HG03159 (cell line): ENCODE data around the gene TM9SF2.
A peak's percentile ranks its signal among the peaks of the same experiment; 100 is the strongest.
"Not testable (repeated sequence)": the region's sequence is repeated elsewhere in the genome, so short reads cannot be mapped to it uniquely, and the experiment has no call there.

Experiments used
- ATAC-seq: cut with Tn5 transposase; IDR thresholded peaks from one replicate; pipeline ENCODE4 v1.9.1; 2021; ENCODE audit warnings: mild to moderate bottlenecking, moderate library complexity; ENCODE audit not compliant: unreplicated experiment

TM9SF2 gene, protein sequence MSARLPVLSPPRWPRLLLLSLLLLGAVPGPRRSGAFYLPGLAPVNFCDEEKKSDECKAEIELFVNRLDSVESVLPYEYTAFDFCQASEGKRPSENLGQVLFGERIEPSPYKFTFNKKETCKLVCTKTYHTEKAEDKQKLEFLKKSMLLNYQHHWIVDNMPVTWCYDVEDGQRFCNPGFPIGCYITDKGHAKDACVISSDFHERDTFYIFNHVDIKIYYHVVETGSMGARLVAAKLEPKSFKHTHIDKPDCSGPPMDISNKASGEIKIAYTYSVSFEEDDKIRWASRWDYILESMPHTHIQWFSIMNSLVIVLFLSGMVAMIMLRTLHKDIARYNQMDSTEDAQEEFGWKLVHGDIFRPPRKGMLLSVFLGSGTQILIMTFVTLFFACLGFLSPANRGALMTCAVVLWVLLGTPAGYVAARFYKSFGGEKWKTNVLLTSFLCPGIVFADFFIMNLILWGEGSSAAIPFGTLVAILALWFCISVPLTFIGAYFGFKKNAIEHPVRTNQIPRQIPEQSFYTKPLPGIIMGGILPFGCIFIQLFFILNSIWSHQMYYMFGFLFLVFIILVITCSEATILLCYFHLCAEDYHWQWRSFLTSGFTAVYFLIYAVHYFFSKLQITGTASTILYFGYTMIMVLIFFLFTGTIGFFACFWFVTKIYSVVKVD

DNA sequence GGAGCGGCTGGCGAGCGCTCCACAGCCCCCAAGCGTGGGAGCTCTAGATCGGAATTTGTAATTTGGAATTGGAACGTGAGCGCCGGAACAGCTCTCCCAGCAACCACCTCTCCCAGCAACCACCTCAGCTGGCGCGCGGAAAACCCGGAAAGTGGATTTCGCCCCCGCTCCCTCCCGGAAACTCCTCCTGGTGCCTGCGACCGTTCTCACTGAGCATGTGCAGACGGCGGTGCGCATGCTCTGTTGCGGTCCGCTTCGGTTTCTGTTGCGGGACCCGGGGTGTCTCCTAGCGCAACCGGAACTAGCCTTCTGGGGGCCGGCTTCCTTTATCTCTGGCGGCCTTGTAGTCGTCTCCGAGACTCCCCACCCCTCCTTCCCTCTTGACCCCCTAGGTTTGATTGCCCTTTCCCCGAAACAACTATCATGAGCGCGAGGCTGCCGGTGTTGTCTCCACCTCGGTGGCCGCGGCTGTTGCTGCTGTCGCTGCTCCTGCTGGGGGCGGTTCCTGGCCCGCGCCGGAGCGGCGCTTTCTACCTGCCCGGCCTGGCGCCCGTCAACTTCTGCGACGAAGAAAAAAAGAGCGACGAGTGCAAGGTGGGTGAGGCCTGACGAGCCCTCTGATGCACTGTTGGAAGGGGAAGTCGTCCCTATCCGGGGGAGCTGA, at the start of gene TM9SF2:
Gene TM9SF2 (plus strand): TSS at position 289 of the 664 bp plus-strand sequence. CDS start 135 bp downstream, at position 424.
- peak; percentile 61 for ATAC-seq

DNA sequence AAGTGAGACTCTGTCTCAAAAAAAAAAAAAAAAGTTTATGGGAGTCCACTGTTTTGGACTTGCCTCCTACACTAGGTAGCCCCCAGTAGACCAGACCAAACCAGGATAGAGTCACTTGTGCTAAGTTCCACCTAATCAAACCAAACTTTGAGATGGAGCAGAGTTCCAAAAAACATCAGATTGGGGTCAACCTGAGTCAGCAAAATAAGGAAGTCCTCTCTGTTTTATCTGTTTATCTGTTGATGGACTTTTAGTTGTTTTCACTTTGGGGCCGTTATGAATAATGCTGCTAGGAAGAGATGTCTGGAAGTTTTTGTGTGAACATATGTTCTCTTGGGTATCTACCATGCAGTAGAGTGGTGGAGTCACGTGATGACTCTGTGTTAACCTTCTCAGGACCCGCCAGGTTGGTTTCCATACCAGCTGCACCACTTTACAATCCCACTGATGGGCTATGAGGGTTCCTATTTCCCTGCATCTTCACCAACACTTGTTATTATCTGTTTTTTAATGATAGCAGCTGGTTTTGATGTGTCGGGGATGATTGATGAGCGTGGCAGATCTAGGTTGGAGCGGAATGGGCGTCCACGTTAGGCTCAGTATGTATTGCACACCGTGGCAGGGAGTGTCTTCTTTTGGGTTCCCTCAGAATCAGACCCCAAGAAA, 46.6 kb upstream of the TM9SF2 start:
- ATAC-seq, result no peak

DNA sequence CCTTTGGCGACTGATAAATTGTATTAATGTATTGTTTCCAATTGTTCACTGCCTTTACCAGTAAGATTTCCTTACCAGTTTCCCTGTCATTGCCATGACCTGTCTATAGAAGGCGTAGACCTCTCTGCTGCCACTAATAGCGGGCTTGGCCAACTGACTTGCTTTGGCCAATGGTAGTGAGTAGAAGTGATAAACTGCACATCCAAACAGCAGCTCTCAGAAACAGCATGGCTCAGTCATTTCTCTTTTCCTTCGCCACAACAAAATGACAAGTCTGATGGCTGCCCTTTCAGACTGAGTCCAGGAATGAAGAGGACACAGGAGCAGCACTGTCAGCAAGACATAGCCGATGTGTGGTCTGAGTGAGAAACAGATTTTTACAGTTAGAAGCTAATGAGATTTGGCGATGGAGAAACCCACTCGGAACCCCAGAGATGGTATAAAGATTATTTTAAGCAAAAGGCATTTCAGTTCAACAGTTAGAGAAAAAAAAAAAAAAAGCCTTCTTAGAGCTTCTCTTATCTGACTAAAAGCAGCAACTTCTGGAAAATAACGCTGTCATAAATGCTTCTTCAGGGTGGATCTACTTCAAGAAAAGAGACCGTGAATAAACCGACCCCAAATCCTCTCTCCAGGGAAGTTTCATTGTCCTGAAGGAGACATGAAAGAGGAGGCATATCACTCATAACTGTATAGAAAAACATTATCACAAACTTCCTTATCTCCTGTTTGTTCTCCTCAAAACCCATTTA, 42.0 kb upstream of the TM9SF2 start:
- ATAC-seq, result no peak

DNA sequence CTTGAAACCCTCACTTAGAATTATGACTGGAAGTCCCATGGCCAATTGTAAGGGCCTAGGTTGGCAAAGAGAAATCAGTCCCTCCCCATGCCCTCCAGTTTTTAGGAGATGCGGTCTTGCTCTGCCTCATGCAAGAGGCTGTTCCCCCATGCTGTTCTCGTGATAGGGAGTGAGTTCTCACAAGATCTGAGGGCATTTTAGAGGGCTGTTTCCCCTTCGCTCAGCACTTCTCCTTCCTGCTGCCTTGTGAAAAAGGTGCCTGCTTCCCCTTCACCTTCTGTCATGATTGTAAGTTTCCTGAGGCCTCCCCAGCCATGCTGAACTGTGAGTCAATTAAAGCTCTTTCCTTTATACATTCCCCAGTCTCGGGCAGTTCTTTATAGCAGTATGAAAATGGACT, 40.5 kb upstream of the TM9SF2 start:
- ATAC-seq, result not testable (repeated sequence)

DNA sequence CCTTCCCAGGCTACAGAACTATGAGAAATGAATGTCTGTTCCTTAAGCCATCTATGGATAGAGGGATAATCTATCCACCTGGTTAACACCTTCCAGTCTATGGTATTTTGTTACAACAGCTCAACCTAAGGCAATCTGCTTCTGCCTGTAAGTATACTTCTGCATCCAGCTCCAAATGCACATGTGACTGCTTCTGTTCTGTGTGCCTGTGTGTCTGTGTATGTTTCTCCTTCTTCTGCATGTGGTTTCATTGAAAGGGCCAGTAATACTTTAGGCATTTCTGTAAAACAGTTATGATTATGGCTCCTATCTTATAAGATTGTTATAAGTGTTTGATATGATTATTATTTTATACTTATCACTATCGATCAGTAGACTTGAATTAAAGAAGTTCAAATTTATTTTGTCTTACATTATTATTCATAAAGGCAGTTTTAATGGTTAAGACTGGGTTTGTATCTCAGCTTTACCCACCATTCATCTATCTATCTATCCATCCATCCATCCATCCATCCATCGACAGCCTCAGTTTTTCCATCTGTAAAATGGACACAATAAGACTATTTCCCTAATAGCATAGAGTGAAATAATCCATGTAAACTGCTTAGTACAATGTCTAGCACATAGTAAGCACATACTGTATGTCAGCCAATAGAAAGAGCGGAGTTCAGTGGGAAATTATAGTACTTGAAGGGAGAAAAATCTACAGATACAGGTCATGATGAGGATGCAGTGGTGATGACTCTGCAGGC, 37.5 kb upstream of the TM9SF2 start:
- no peak for ATAC-seq

DNA sequence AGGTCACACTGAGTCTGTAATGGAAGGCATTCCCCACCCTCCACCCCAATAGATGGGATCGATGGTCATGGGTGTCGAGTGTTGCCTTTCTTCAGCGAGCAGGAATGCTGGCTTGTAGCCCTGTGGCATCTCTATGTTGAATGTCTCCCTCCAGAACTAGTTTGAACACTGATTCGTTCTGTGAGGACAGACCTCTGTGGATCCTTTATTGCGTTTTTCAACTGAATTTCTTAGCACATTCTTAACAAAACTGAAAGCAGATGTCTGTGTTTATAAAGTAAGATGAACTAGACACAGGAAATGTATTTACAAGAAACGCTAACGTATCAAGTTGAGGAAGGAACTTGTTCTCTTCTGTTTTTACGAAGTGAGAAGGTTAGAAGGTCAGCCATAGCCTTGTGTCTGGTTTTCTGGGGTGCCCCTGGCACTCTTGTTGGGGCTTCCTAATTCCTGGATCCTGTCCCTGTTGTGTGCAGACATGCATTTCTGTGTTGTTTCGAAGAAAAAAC, 36.8 kb upstream of the TM9SF2 start:
- no peak for ATAC-seq

DNA sequence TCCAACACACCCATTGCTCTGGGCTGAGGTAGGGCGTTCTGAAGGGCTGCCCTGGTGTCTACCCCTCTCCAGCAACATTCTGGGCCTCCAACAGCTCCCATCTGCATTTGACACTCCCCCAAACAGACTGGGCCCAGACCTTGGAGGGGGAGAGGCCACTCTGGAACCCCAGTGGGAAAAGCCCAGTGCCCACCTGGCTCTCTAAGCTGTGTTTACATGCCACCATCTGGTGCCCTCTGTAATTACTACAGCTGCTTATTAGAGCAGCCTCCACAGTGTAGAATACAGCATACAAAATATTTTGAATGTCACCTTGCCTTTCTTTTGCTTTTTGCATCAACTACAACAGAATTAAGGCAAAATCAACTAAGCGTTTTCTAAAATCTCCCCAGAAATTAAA, 35.8 kb upstream of the TM9SF2 start:
- ATAC-seq, result no peak

DNA sequence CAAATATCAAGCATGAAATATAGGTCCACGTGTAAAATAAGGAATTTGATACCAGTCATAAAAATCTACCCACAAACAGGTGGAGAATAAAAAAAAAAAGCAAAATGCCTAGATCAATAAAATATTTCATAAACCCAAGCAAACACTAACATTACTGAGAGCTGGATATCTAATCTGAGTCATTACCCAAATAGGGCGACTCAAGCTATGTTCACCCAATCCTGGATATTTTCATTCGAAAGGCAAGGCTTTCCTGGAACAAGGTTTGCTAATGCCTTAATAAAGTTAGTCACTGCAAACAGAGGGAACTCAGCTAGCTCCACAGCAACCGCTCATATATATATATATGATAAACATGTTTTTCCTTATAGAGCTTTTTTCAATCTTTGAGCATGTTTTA, 33.5 kb upstream of the TM9SF2 start:
- no peak for ATAC-seq

DNA sequence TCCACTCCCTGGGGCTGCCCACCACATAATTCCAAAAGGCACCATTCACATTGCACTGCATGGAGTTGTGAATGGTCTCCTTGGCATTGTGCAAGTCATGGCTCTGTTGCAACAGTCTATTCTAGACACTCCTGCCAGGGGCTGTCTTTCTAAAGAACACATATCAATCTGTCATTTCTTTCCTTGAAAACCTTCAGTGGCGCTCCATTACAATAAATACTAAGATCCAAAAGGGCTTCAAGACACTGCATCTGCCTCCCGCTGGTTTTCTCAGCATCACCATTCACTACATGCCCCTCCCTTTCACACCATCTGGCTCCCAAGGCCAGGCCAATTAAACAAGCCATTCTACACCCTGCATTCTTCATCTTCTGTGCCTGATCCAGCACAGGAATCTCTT, 32.2 kb upstream of the TM9SF2 start:
- no peak for ATAC-seq

DNA sequence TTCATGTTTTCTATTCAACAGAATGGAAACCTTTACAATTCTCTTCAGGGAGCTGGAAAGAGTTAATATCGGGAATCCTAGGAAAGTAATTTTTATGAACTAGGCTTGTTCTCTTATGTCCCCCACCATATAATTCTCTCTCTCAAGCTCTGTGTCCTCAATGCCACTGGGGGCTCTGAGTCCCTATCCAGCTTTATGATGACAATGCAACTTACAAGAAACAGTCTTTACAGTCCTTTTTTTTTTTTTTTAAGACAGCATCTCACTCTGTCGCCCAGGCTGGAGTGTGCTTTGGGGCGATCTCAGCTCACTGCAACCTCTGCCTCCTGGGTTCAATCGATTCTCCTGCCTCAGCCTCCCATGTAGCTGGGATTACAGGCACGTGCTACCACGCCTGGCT, 31.2 kb upstream of the TM9SF2 start:
- ATAC-seq, result no peak

DNA sequence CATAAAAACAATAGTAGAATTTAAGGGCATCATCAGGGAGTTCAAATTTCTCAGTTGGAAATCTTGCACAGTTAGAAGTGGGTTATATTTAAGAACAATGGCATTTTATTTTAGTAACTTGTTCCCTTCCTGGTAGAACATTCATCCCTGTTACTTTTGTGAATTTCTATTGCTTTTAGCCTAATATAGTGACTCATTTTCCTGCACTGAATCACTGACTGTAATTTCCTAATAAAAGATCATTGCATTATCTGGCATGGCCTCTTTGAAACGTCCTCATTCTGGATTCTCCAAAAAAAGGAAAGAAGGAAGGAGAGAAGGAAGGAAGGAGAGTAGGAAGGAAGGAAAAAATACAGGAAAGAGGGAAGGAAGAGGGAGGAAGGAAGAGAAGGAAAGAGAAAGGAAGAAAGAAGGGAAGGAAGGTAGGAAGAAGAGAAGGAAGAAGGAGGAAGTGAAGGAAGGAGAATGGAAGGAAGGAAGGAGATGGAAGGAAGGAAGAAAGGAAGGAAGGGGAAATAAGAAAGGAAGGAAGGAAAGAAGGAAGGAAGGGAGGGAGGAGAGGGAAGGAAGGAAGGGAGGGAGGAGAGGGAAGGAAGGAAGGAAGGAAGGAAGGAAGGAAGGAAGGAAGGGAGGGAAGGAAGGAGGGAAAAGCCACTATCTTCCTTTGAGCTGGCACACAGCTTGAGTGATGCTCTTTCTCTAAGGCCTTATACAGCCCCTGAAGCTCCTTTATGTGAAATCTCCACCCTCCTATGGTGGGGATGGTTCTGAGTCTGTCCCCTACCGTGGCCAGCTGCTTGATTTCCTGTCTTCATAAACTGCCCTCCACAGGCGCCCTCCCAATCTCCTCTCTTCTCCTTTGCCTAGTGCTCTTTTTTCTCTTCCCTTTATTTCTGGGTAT, 29.8 kb upstream of the TM9SF2 start:
- ATAC-seq, result no peak

DNA sequence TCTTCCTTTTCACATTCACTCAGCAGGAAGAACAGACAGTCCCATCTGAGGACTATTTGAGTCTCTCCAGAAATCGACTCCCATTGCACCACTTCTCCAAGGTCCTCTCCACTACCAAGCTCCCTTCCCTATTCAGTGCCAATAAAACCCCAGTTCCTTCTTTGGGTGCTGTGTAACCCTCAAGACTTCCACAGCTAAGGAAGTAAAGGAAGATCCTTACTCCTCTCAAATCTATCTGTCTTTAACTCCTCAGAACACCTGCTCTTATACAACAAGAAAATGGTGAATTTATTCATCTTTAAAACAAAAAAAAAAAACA, 29.2 kb upstream of the TM9SF2 start:
- ATAC-seq, result no peak

DNA sequence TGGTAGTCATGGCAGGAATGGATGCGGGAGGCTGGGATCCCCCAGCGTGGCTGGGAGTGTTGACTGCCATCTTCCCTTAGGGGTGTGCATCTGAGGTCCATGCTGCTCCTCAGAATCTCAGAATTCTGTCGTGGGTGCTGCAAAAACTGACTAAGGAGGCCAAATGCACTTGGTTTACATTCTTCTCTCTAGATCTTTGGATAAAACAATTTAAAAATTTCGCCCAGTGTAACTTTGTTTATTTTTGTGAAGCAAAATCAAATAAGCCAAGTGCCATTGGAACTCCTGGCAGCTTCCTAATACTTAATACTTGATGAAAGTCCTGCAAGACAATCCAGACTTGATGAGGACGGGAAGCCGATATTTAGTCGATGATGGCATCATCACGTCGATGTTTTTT, 27.8 kb upstream of the TM9SF2 start:
- ATAC-seq, result no peak

DNA sequence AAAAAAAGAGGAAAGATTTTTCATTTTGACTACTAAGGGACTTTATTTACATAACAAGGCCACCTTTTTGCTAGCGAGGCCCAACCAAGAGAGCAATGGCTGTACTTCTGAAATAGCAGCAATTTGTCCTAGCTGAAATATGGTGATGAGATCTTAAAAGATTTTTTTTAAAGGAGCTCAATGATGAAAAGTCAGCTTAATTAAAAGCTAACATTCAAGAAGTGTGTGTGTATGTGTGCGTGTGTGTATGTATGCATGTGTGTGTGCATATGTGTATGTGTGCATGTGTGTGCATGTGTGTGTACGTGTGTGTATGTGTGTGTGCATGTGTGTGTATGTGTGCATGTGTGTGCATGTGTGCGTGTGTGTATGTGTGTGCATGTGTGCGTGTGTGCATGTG, 24.6 kb upstream of the TM9SF2 start:
- ATAC-seq, result no peak

DNA sequence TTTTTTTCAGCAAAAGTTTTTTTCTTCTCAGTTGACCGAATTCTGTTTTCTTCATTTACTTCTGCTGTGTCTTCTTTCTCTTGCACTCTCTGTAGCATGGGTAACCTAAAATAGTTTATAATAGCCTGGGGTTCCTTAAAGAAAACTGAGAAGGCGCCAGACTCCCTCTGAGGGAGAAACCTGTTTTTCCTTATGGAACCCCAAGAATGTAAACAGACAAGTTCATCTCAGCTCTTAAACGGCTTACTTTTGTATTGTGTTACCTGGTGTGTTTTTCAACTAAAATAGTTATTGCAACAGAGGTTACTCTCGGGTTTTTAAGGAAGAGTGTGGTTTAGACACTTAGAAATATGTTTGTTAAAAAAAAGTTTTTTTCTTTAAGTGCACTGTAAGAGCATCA, 23.8 kb upstream of the TM9SF2 start:
- ATAC-seq, result no peak

DNA sequence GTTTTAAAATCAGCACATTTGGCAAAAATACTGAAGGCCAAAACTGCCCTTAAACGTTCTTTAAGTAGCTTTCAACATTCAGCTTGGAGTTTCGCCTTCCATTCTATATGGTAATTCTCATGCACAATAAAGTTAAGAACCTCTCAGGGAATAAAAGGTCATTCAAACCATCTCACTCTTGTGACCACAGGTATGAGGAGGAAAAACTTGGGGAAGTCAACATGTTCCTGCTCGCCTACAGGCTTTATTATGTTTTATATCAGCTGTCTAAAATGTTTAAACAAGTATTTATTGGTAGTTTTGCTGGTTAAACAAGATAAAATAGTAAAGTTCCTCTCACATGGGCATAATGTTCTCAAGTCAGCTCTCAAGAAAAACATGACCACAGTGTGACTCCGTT, 19.9 kb upstream of the TM9SF2 start:
- ATAC-seq, result no peak

DNA sequence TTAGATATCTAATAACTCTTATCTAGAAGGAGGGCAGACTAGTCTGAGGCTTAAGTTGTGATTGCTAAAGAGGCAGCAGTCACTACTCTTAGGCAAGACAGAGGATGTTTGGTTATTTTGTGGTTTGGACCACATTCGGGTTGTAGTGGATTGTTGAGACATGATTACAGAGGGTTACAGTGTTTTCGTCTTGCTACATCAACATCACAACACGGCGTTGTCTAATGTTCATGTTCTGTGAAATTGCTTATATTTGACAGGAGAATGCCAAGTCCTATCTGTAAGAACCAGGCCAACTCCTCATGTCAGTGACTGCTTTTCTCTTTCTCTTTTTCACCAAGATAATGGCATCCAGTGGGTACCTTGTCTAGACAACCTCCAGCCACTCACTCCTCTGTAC, 16.8 kb upstream of the TM9SF2 start:
- ATAC-seq, result no peak

DNA sequence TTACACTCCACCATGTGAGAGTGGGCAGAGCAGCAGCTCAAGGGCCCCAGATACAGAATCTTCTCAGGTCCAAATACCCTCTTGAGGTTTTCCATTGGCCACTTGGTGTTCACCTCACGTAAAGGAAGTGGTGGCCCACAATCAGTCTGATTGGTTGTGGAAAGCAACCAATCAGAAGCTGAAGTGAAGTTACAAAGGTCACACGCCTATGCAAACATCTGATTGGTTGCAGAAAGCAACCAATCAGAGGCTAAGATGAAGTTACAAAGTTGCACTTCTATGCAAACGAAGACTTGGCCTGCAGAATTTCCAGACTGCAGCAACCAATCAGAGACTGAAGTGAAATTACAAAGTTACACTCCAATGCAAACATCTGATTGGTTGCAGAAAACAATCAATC, 14.3 kb upstream of the TM9SF2 start:
- no peak for ATAC-seq

DNA sequence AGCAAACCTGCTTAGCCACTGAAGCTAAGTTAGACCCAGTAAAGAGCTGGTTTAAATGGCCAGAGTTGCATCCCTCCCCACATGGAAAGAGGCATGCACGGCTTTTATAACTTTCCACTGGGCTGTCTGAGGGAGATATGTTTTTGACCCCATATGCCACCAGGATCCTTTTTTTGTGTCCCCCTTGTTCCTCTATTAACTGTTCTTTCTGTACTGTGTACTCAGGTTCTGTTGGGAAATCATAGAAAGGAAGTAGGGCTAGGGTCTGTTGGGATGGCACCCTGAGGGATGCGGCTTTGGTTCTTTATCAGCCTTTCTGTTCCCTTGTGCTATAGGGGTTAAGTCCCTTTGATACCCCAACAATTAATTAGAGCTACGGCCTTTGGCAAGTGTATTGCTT, 12.2 kb upstream of the TM9SF2 start:
- ATAC-seq, result no peak
